GM21723 (cell line): ENCODE measurements around the gene M6PR.
A peak's percentile ranks its signal among the peaks of the same experiment; 100 is the strongest.
"Not testable (repeated sequence)": the region's sequence is repeated elsewhere in the genome, so short reads cannot be mapped to it uniquely, and the experiment has no call there.

Source experiments
- ATAC-seq: cut with Tn5 transposase; IDR thresholded peaks from one replicate; pipeline ENCODE4 v1.9.1; 2021; ENCODE audit warnings: mild to moderate bottlenecking, moderate library complexity; ENCODE audit not compliant: unreplicated experiment

The M6PR gene

GRCh38 chr12:8951744-8952143 is 2.3 kb upstream of the M6PR start:
- no peak for ATAC-seq

- no peak for ATAC-seq
These were observed 1.4 kb upstream of the M6PR start for GRCh38 chr12:8950702-8951478.

GRCh38 chr12:8950221-8950527 is 729 bp upstream of the M6PR start:
- ATAC-seq, result no peak

GRCh38 chr12:8948701-8949341 is 624 bp downstream of the M6PR start:
- ATAC-seq, result no peak

GRCh38 chr12:8947737-8948136 is 1.7 kb downstream of the M6PR start:
- ATAC-seq, result no peak

- no peak for ATAC-seq
These were observed 2.7 kb downstream of the M6PR start for GRCh38 chr12:8946733-8947132.

GRCh38 chr12:8943565-8944186 is 5.8 kb downstream of the M6PR start:
- no peak for ATAC-seq

- no peak for ATAC-seq
These were observed 7.6 kb downstream of the M6PR start for GRCh38 chr12:8941691-8942478.

- not testable (repeated sequence) for ATAC-seq
These were observed 11.5 kb downstream of the M6PR start for GRCh38 chr12:8937842-8938442.

GRCh38 chr12:8936735-8937134 is 12.7 kb downstream of the M6PR start:
- ATAC-seq, result no peak

- not testable (repeated sequence) for ATAC-seq
These were observed 15.4 kb downstream of the M6PR start for GRCh38 chr12:8934080-8934479.

GRCh38 chr12:8932464-8932863 is 17.0 kb downstream of the M6PR start:
- not testable (repeated sequence) for ATAC-seq

- ATAC-seq, result not testable (repeated sequence)
These were observed 18.7 kb downstream of the M6PR start for GRCh38 chr12:8930655-8931323.

GRCh38 chr12:8922544-8922943 is 26.9 kb downstream of the M6PR start:
- ATAC-seq, result no peak

GRCh38 chr12:8919643-8920042 is 29.8 kb downstream of the M6PR start:
- ATAC-seq, result not testable (repeated sequence)

- no peak for ATAC-seq
These were observed 31.7 kb downstream of the M6PR start for GRCh38 chr12:8917751-8918150.

- no peak for ATAC-seq
These were observed 32.4 kb downstream of the M6PR start for GRCh38 chr12:8917031-8917430.

GRCh38 chr12:8916154-8916553 is 33.3 kb downstream of the M6PR start:
- no peak for ATAC-seq

GRCh38 chr12:8914716-8915526 is 34.5 kb downstream of the M6PR start:
- ATAC-seq, result peak; percentile 80
